Measurements from ENCODE around the gene NUDCD3.

NUDCD3 gene

DNA sequence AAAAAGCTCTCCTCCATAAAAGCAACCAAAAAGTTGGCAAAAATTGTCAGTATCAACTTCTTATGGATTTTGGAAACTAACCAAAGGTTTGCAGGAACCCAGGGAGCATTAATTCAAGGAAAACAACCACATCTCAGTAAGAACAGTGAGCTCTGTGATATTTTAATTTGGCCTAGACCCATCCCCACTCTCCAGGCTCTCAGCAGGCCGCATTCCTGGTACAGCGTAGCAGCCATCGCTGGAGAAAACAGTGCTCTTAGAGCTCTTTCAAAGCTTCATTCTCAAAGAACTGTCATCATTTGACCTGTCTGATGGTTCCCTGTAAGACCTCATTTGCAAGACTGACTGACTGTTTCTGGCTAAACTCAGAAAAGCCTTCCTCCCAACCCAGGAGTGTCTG is 81.9 kb downstream of the NUDCD3 start:
- no peaks in the 10 kb centered on the region for H4K20me1 ChIP-seq (ENCODE audit: low read depth, low read length)
- H3K27me3 ChIP-seq (ENCODE audit: low read length), result no peaks in the 10 kb centered on the region
- TF ChIP-seq CTCF (IDR thresholded peaks at IDR 0.05; ENCODE audit: insufficient read depth, low read length, poor library complexity, severe bottlenecking), result no peak
- H3K9me2 ChIP-seq (replicated peaks; ENCODE audit: insufficient read depth, low read length), result no peaks in the 10 kb centered on the region
- peaks cover 3% of the 10 kb centered on the region; the same call in 1 of the 2 replicates for H3K9me3 ChIP-seq (ENCODE audit: insufficient read depth, low read length)
- H3K4me3 ChIP-seq (ENCODE audit: insufficient read depth, low read length, poor library complexity, severe bottlenecking), result no peak overlapping the region
- H3K27ac ChIP-seq (ENCODE audit: low read depth, low read length), result no peak overlapping the region
- 0 out of 2 replicates have a peak, but pooled peaks cover 11% of the 10 kb centered on the region for H3K79me2 ChIP-seq (ENCODE audit: insufficient read depth, low read length)
- H2AFZ ChIP-seq (ENCODE audit: low read depth, low read length, severe bottlenecking), result no peak overlapping the region
- no peak overlapping the region for H3K4me2 ChIP-seq (ENCODE audit: low read depth, low read length, poor library complexity, severe bottlenecking)
- no peak overlapping the region for H3K9ac ChIP-seq (ENCODE audit: low read length)
- H3K36me3 ChIP-seq (ENCODE audit: low read length), result peaks cover 19% of the 10 kb centered on the region
- no peaks in the 10 kb centered on the region for H3F3A ChIP-seq (ENCODE audit: insufficient read depth)

DNA sequence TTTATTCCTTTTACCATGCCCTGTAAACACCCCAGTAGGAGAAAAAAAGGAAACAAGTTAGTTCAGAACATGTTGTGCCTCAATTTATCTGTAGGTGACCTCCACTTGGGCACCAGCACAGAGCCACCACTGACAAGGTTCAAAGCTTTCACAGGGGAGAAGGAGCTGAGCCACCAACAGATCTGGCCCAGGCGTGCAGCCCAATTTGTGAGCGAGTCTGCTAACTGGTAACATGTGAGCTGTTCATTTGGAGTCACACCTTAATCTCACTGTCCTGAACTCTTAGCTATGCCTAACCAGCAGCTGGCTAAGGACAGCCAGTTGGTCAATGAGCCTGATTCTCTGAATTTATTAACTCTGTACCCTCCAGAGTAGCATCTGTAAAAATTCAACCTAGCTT is 86.7 kb downstream of the NUDCD3 start:
- Histone ChIP-seq H4K20me1 (ENCODE audit: low read depth, low read length) (no peaks in the 10 kb centered on the region), H3K27ac (ENCODE audit: low read depth, low read length) (no peak overlapping the region), H3K4me2 (ENCODE audit: low read depth, low read length, poor library complexity, severe bottlenecking) (no peak overlapping the region), H3K9me2 (replicated peaks; ENCODE audit: insufficient read depth, low read length) (no peaks in the 10 kb centered on the region), H3K4me3 (ENCODE audit: insufficient read depth, low read length, poor library complexity, severe bottlenecking) (no peak overlapping the region), H2AFZ (ENCODE audit: low read depth, low read length, severe bottlenecking) (no peak overlapping the region), H3K9me3 (ENCODE audit: insufficient read depth, low read length) (no peaks in the 10 kb centered on the region), H3K9ac (ENCODE audit: low read length) (no peak overlapping the region), H3K27me3 (ENCODE audit: low read length) (no peaks in the 10 kb centered on the region), H3K36me3 (ENCODE audit: low read length) (no peaks in the 10 kb centered on the region), H3F3A (ENCODE audit: insufficient read depth) (no peaks in the 10 kb centered on the region), H3K79me2 (ENCODE audit: insufficient read depth, low read length) (0 out of 2 replicates have a peak, but pooled peaks cover 7% of the 10 kb centered on the region)
- TF ChIP-seq EZH2phosphoT487 (conservative IDR thresholded peaks at IDR 0.05; ENCODE audit: low read length), result no peak
- no peak for TF ChIP-seq CTCF (IDR thresholded peaks at IDR 0.05; ENCODE audit: insufficient read depth, low read length, poor library complexity, severe bottlenecking)

GRCh38 chr7:44403176-44403759 is 87.2 kb downstream of the NUDCD3 start:
- no peak overlapping the region for H3K4me3 ChIP-seq (ENCODE audit: insufficient read depth, low read length, poor library complexity, severe bottlenecking)
- H4K20me1 ChIP-seq (ENCODE audit: low read depth, low read length), result no peaks in the 10 kb centered on the region
- no peak overlapping the region for H2AFZ ChIP-seq (ENCODE audit: low read depth, low read length, severe bottlenecking)
- no peak overlapping the region for H3K9ac ChIP-seq (ENCODE audit: low read length)
- no peaks in the 10 kb centered on the region for H3K9me2 ChIP-seq (replicated peaks; ENCODE audit: insufficient read depth, low read length)
- H3K27me3 ChIP-seq (ENCODE audit: low read length), result no peaks in the 10 kb centered on the region
- H3K36me3 ChIP-seq (ENCODE audit: low read length), result no peaks in the 10 kb centered on the region
- H3K27ac ChIP-seq (ENCODE audit: low read depth, low read length), result no peak overlapping the region
- H3K4me2 ChIP-seq (ENCODE audit: low read depth, low read length, poor library complexity, severe bottlenecking), result no peak overlapping the region
- H3K9me3 ChIP-seq (ENCODE audit: insufficient read depth, low read length), result no peaks in the 10 kb centered on the region
- H3K79me2 ChIP-seq (ENCODE audit: insufficient read depth, low read length), result 0 out of 2 replicates have a peak, but pooled peaks cover 7% of the 10 kb centered on the region
- no peak for TF ChIP-seq CTCF (IDR thresholded peaks at IDR 0.05; ENCODE audit: insufficient read depth, low read length, poor library complexity, severe bottlenecking)
- no peak for TF ChIP-seq EZH2phosphoT487 (conservative IDR thresholded peaks at IDR 0.05; ENCODE audit: low read length)
- no peaks in the 10 kb centered on the region for H3F3A ChIP-seq (ENCODE audit: insufficient read depth)

Data from SU-DHL-6 (cell line).